Transverse colon (tissue), 4 donors: ENCODE data around the gene OBSL1.

Experiments
- CTCF ChIP-seq, 5 experiments: fragments of 200-600 bp in 3 of 5; fragments of 450-650 bp in 2 of 5; sonication (generic) in 3 of 5; IDR thresholded peaks; 1 replicate in 2 of 5; 2 replicates in 3 of 5; pipeline ENCODE4 v1.5.1; 2016 to 2017; ENCODE audit warnings: antibody characterized with exemption in 5 of 5, inconsistent platforms in 3 of 5, mild to moderate bottlenecking in 2 of 5, moderate library complexity in 1 of 5
- EP300 ChIP-seq: sonication (generic); formaldehyde crosslinking; IDR thresholded peaks from one replicate; pipeline ENCODE4 v1.6.1; 2017; ENCODE audit warnings: antibody characterized with exemption, low read depth
- POLR2A ChIP-seq: fragments of 450-650 bp; IDR thresholded peaks from one replicate; pipeline ENCODE4 v1.6.1; 2016; ENCODE audit warnings: antibody characterized with exemption, mild to moderate bottlenecking, moderate library complexity
- POLR2AphosphoS5 ChIP-seq, 3 donors: sonication (generic); formaldehyde crosslinking; IDR thresholded peaks; one replicate each; pipeline ENCODE4 v1.6.1; 2016; ENCODE audit warnings: antibody characterized with exemption in 3 of 3

DNA sequence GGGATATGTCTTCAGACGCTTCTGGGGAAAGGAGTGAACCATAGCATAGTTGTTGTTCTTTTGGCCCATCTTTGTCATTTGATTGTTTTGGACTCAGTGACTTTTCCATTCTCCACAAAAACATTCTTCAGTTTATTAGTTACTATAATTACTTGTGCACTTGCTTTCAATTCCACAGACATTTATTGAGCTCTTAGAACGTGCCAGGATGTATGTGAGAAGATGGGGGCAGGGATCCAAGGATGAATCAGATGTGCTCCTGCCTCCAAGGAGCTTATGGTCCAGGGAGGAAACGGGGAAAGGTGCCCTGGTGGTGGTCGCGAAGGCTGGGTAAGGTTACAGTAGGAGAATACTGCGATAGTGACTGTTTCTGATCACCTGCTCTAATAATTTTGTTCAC is 49.2 kb upstream of the OBSL1 start:
- no peak for TF ChIP-seq EP300
- no peak for TF ChIP-seq POLR2AphosphoS5 (IDR thresholded peaks at IDR 0.05)
- no peak for TF ChIP-seq CTCF (IDR thresholded peaks at IDR 0.05)
- TF ChIP-seq POLR2A: no peak
